Activated naive CD4-positive, alpha-beta T cell treated with anti-CD3 and anti-CD28 coated beads, Interleukin-2, amount 50 U/mL, for 16 hours (primary cell): ENCODE results near the gene AHCYL2.
"Not testable (repeated sequence)": the region's sequence is repeated elsewhere in the genome, so short reads cannot be mapped to it uniquely, and the experiment has no call there.

Experiments used
- DNase-seq: peaks from one replicate; pipeline ENCODE4 v3.0.0-alpha.2; 2020

AHCYL2 gene

GRCh38 chr7:129298268-129298893, 73.6 kb downstream of the AHCYL2 start:
- DNase-seq, result peak; percentile 49

GRCh38 chr7:129299889-129300288, 75.1 kb downstream of the AHCYL2 start:
- no peak for DNase-seq

GRCh38 chr7:129300299-129300698, 75.5 kb downstream of the AHCYL2 start:
- not testable (repeated sequence) for DNase-seq

- DNase-seq, result no peak
Observed at GRCh38 chr7:129307592-129307991, 82.8 kb downstream of the AHCYL2 start.

- DNase-seq, result no peak
Observed at GRCh38 chr7:129308047-129308446, 83.2 kb downstream of the AHCYL2 start.

GRCh38 chr7:129311429-129311828, 86.6 kb downstream of the AHCYL2 start:
- no peak for DNase-seq

GRCh38 chr7:129313282-129313681, 88.5 kb downstream of the AHCYL2 start:
- no peak for DNase-seq

- DNase-seq, result no peak
Observed at GRCh38 chr7:129315960-129316359, 91.1 kb downstream of the AHCYL2 start.

GRCh38 chr7:129317450-129317849, 92.6 kb downstream of the AHCYL2 start:
- no peak for DNase-seq

- no peak for DNase-seq
Observed at GRCh38 chr7:129327076-129327475, 102.2 kb downstream of the AHCYL2 start.

- no peak for DNase-seq
Observed at GRCh38 chr7:129332254-129333035, 107.6 kb downstream of the AHCYL2 start.

GRCh38 chr7:129334473-129334872, 109.6 kb downstream of the AHCYL2 start:
- no peak for DNase-seq

- no peak for DNase-seq
Observed at GRCh38 chr7:129338450-129338849, 113.6 kb downstream of the AHCYL2 start.

- no peak for DNase-seq
Observed at GRCh38 chr7:129341212-129341611, 116.4 kb downstream of the AHCYL2 start.

GRCh38 chr7:129341816-129342806, 117.3 kb downstream of the AHCYL2 start:
- DNase-seq, result no peak

GRCh38 chr7:129343099-129343700, 118.4 kb downstream of the AHCYL2 start:
- DNase-seq, result no peak

GRCh38 chr7:129347330-129347729, 122.5 kb downstream of the AHCYL2 start:
- no peak for DNase-seq

- no peak for DNase-seq
Observed at GRCh38 chr7:129348023-129348740, 123.4 kb downstream of the AHCYL2 start.

GRCh38 chr7:129351320-129351719, 126.5 kb downstream of the AHCYL2 start:
- no peak for DNase-seq

- not testable (repeated sequence) for DNase-seq
Observed at GRCh38 chr7:129353104-129353503, 128.3 kb downstream of the AHCYL2 start.

GRCh38 chr7:129354428-129355157, 129.8 kb downstream of the AHCYL2 start:
- DNase-seq, result no peak
